HepG2 (cell line): ENCODE results near the gene PARD3. TPM values are rescaled to one million over a fixed set of nuclear protein-coding genes. Genes with fewer than 3 reads are reported as not detected.

Source experiments
- ATAC-seq: fragments of 200-7000 bp; cut with Tn5 transposase; 3 replicates; pipeline ENCODE4 v1.9.1; 2020; ENCODE audit warnings: mild to moderate bottlenecking, moderate library complexity
- BruUV-seq: library from RNA; stranded (reverse); fragments of 400-500 nt; replicated peaks from 2 replicates; lab custom pipeline; 2021; lab: Mats Ljungman, UMichigan
- CTCF ChIA-PET: fragments of 300-600 bp; formaldehyde crosslinking; extraction: SDS; loops from one replicate; lab custom pipeline; 2021; ENCODE audit warnings: low total read pairs, inconsistent platforms, low intra/inter-chr PET ratio; lab: Yijun Ruan, JAX
- POLR2A ChIA-PET: fragments of 350-600 bp; sonication (Branson Sonifier 250); formaldehyde crosslinking; loops from one replicate; lab custom pipeline; 2020; ENCODE audit warnings: antibody characterized with exemption, inconsistent platforms; lab: Yijun Ruan, JAX
- DNase-seq: peaks from one replicate; pipeline ENCODE4 v3.0.0-alpha.2; 2015; ENCODE audit warnings: low spot score
- FAIRE-seq: peaks from 3 replicates; lab custom pipeline; 2011; peaks lifted over from hg19 to GRCh38; lab: Jason Lieb, UNC
- H2AFZ ChIP-seq: one replicate; pipeline ENCODE4 v1.6.1; 2011; ENCODE audit warnings: low read length, inconsistent platforms
- H3K27ac ChIP-seq: fragments of 300-600 bp; 3 replicates; pipeline ENCODE4 v1.8.0; 2011; ENCODE audit warnings: mixed run types, mild to moderate bottlenecking, mixed read lengths, low read length, inconsistent platforms; ENCODE audit not compliant: insufficient read depth; ENCODE audit errors: extremely low read length
- H3K27me3 ChIP-seq, 2 experiments: fragments of 200-600 bp in 1 of 2; 2 replicates in 1 of 2; 3 replicates in 1 of 2; pipeline versions ENCODE4 v1.6.0 to v1.8.0; 2011; ENCODE audit warnings: low read length in 2 of 2, mild to moderate bottlenecking in 2 of 2, moderate library complexity in 2 of 2, inconsistent platforms in 1 of 2; ENCODE audit not compliant: insufficient read depth in 2 of 2, control insufficient read depth in 1 of 2
- H3K36me3 ChIP-seq, 2 experiments: fragments of 200-600 bp in 1 of 2; replicated peaks in 1 of 2; 2 replicates in 1 of 2; 3 replicates in 1 of 2; pipeline versions ENCODE4 v1.5.1 to v1.8.0; 2011; ENCODE audit warnings: low read length in 2 of 2, inconsistent platforms in 1 of 2; ENCODE audit not compliant: insufficient read depth in 2 of 2, control insufficient read depth in 1 of 2
- H3K4me1 ChIP-seq: 2 replicates; pipeline ENCODE4 v1.5.1; 2012; ENCODE audit warnings: low read length, inconsistent platforms; ENCODE audit not compliant: insufficient read depth
- H3K4me2 ChIP-seq: 2 replicates; pipeline ENCODE4 v1.6.0; 2011; ENCODE audit warnings: low read depth, low read length, inconsistent platforms
- H3K4me3 ChIP-seq, 3 experiments: fragments of 200-600 bp in 1 of 3; sonication (generic), shearing (Covaris generic) in 1 of 3; replicated peaks in 1 of 3; 2 replicates each; pipeline ENCODE4 v1.5.1; 2011 to 2016; ENCODE audit warnings: low read length in 3 of 3, inconsistent platforms in 2 of 3, low read depth in 2 of 3, mild to moderate bottlenecking in 2 of 3, control low read depth in 1 of 3, mixed read lengths in 1 of 3; ENCODE audit not compliant: insufficient read depth in 1 of 3
- H3K79me2 ChIP-seq: one replicate; pipeline ENCODE4 v1.6.1; 2011; ENCODE audit warnings: low read length, inconsistent platforms; ENCODE audit not compliant: insufficient read depth
- H3K9ac ChIP-seq: 2 replicates; pipeline ENCODE4 v1.6.0; 2011; ENCODE audit warnings: mild to moderate bottlenecking, low read depth, low read length, inconsistent platforms; ENCODE audit not compliant: insufficient read depth
- H3K9me3 ChIP-seq: 2 replicates; pipeline ENCODE4 v1.5.1; 2012; ENCODE audit warnings: mild to moderate bottlenecking, low read length
- H4K20me1 ChIP-seq: 2 replicates; pipeline ENCODE4 v1.6.0; 2011; ENCODE audit warnings: inconsistent platforms, mild to moderate bottlenecking, low read length, moderate library complexity; ENCODE audit not compliant: insufficient read depth
- ARNTL ChIP-seq: sonication (generic); formaldehyde crosslinking; IDR thresholded peaks from 2 replicates; pipeline ENCODE4 v1.4.0; 2020; ENCODE audit warnings: mild to moderate bottlenecking, missing genetic modification reagents
- ATF6 ChIP-seq: sonication (generic); formaldehyde crosslinking; conservative IDR thresholded peaks from 2 replicates; pipeline ENCODE4 v1.4.0; 2020; ENCODE audit warnings: missing genetic modification reagents
- HMG20B ChIP-seq: conservative IDR thresholded peaks from 2 replicates; pipeline ENCODE4 v1.6.1; 2016; ENCODE audit warnings: missing genetic modification reagents, missing compliant biosample characterization
- HOXA7 ChIP-seq: sonication (generic); formaldehyde crosslinking; IDR thresholded peaks from 2 replicates; pipeline ENCODE4 v1.8.1; 2022; ENCODE audit warnings: mild to moderate bottlenecking, missing genetic modification reagents, moderate library complexity
- NFE2 ChIP-seq: sonication (generic); formaldehyde crosslinking; IDR thresholded peaks from 2 replicates; pipeline ENCODE4 v1.4.0; 2020; ENCODE audit warnings: missing genetic modification reagents
- NR2F1 ChIP-seq, 2 experiments: fragments of 450-650 bp in 1 of 2; formaldehyde crosslinking in 1 of 2; IDR thresholded peaks; 2 replicates each; pipeline versions ENCODE4 v1.5.0 to v1.6.1; 2016 to 2020; ENCODE audit warnings: mild to moderate bottlenecking in 1 of 2, missing compliant biosample characterization in 1 of 2, missing genetic modification reagents in 1 of 2, moderate library complexity in 1 of 2
- PATZ1 ChIP-seq: sonication (generic); formaldehyde crosslinking; IDR thresholded peaks from 2 replicates; pipeline ENCODE4 v1.4.0; 2020; ENCODE audit warnings: missing genetic modification reagents
- SP1 ChIP-seq, 2 experiments: fragments of 450-650 bp in 1 of 2; sonication (generic) in 1 of 2; formaldehyde crosslinking in 1 of 2; IDR thresholded peaks; 2 replicates each; pipeline versions ENCODE4 v1.4.0 to v1.6.1; 2016 to 2020; ENCODE audit warnings: missing genetic modification reagents in 1 of 2
- SP2 ChIP-seq: sonication (generic); formaldehyde crosslinking; IDR thresholded peaks from 2 replicates; pipeline ENCODE4 v1.5.1; 2020; ENCODE audit warnings: mild to moderate bottlenecking, missing genetic modification reagents
- SP5 ChIP-seq: IDR thresholded peaks from 2 replicates; pipeline ENCODE4 v1.6.1; 2016; ENCODE audit warnings: low read depth, borderline replicate concordance
- ZBTB21 ChIP-seq: sonication (generic); formaldehyde crosslinking; IDR thresholded peaks from 2 replicates; pipeline ENCODE4 v1.4.0; 2020; ENCODE audit warnings: missing genetic modification reagents
- ZNF446 ChIP-seq: sonication (generic); formaldehyde crosslinking; IDR thresholded peaks from 2 replicates; pipeline ENCODE4 v1.5.0; 2020; ENCODE audit warnings: mild to moderate bottlenecking, missing genetic modification reagents
- ZNF460 ChIP-seq: sonication (generic); formaldehyde crosslinking; IDR thresholded peaks from 2 replicates; pipeline ENCODE4 v1.5.1; 2020; ENCODE audit warnings: missing genetic modification reagents, mild to moderate bottlenecking, borderline replicate concordance
- ZNF563 ChIP-seq: sonication (generic); formaldehyde crosslinking; IDR thresholded peaks from 2 replicates; pipeline ENCODE4 v1.8.0; 2022; ENCODE audit warnings: mild to moderate bottlenecking, moderate library complexity, missing genetic modification reagents
- ZNF737 ChIP-seq: sonication (generic); formaldehyde crosslinking; IDR thresholded peaks from 2 replicates; pipeline ENCODE4 v1.5.0; 2020; ENCODE audit warnings: missing genetic modification reagents, mild to moderate bottlenecking, borderline replicate concordance
- ZNF782 ChIP-seq: sonication (generic); formaldehyde crosslinking; IDR thresholded peaks from 2 replicates; pipeline ENCODE4 v1.4.0; 2020; ENCODE audit warnings: missing genetic modification reagents, mild to moderate bottlenecking, borderline replicate concordance
- ZNF790 ChIP-seq: sonication (generic); formaldehyde crosslinking; IDR thresholded peaks from 2 replicates; pipeline ENCODE4 v1.8.0; 2022; ENCODE audit warnings: missing genetic modification reagents, mild to moderate bottlenecking, borderline replicate concordance
- ZNF816 ChIP-seq: sonication (generic); formaldehyde crosslinking; IDR thresholded peaks from 2 replicates; pipeline ENCODE4 v1.8.0; 2022; ENCODE audit warnings: missing genetic modification reagents, mild to moderate bottlenecking, borderline replicate concordance
- WGBS: methylation state at CpG from one replicate; pipeline ENCODE4 v1.1.6; 2017; ENCODE audit warnings: low lambda C conversion rate; 5-methylcytosine and 5-hydroxymethylcytosine counted together
- in situ Hi-C: cut with HindIII; loops from 2 replicates; pipeline ENCODE4 v1.10.0; 2017; ENCODE audit warnings: low pct_unique_long_range_greater_than_20kb; ENCODE audit not compliant: extremely low pct_ligation_motif_present
- intact Hi-C: fragments of 100-400 bp; cut with micrococcal nuclease; formaldehyde crosslinking; loops from one replicate; pipeline ENCODE4 v1.10.0; 2022; ENCODE audit not compliant: unreplicated experiment
- polyA plus RNA-seq, 8 experiments: library from polyadenylated mRNA; depleted of rRNA in 3 of 8; stranded (reverse) in 7 of 8; unstranded in 1 of 8; fragments of >200 nt; fragmentation: Illumina TruSeq in 4 of 8; extraction: Trizol in 4 of 8; gene quantifications; 2 replicates each; pipeline versions ENCODE4 v1.2.1 to v1.2.3, GENCODE V29; 2011 to 2016; ENCODE audit warnings: low read depth in 4 of 8, missing spikeins in 1 of 8, mixed read lengths in 1 of 8; ENCODE audit not compliant: insufficient read depth in 1 of 8
- total RNA-seq, 5 experiments: library from RNA; depleted of rRNA; stranded (reverse); fragments of >200 nt; fragmentation: Illumina TruSeq; extraction: Trizol; gene quantifications; 2 replicates each; pipeline ENCODE4 v1.2.3, GENCODE V29; 2016; ENCODE audit warnings: low read depth in 1 of 5
- TF ChIP-seq, protein P1 (sequence below): sonication (generic); formaldehyde crosslinking; IDR thresholded peaks from 2 replicates; pipeline ENCODE4 v1.8.0; 2022; ENCODE audit warnings: low read depth, missing genetic modification reagents

PARD3 gene
- total and polyA plus RNA-seq, 2 of the 13 experiments (the other 11 are each of a cell fraction or from before 2014, with no cell fraction given), result 40.9 to 60.0 TPM

DNA sequence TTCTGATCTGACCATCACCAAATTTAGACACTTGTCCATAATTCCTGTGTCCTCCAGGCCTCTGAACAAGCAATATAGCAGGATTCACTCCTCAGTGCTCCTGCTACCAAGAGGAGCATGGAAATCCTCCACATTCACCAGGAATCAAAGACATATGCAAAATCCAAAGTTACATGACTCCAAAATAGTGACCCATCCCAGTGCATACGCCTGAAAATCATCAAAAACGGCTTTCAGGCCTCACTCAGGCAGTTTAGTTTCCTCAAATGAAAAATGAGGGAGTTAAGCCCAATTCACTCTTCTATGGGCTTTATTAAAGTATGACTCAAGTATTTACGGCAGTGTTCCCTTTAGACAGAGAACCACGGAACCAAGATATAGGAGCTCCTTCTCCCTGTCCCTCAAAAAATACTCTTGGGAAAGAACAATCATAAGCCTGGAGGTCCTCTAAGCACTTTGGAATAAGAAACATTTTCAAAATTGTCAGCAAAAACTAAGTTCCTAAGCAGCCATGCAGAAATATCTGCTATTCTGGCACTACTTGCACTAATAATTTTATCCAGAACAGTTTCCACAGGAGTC lies 240.7 kb downstream of the PARD3 start:
- Histone ChIP-seq H3K4me3 (no peak overlapping the region), H3K27me3 (no peaks in the 10 kb centered on the region), H2AFZ (no peak overlapping the region), H3K9ac (no peak overlapping the region), H3K9me3 (no peaks in the 10 kb centered on the region), H3K4me1 (no peaks in the 10 kb centered on the region), H3K4me2 (no peak overlapping the region), H3K36me3 (no peaks in the 10 kb centered on the region; a peak in 1 of 5 replicates), H4K20me1 (no peaks in the 10 kb centered on the region), H3K27ac (no peak overlapping the region), H3K79me2 (peaks cover 5% of the 10 kb centered on the region)
- WGBS, result 94% methylated on average over 4 of the region's 4 CpGs
- no peak for ATAC-seq
- TF ChIP-seq ZNF790 (CRISPR knock-in tag) (no peak), ZNF460 (CRISPR knock-in tag) (no peak), NFE2 (CRISPR knock-in tag) (no peak), ZNF816 (CRISPR knock-in tag) (no peak), ZNF782 (no peak), ZNF563 (CRISPR knock-in tag) (no peak), ZNF446 (CRISPR knock-in tag) (no peak), SP5 (CRISPR knock-in tag) (no peak), HOXA7 (no peak), HMG20B (CRISPR knock-in tag) (no peak), SP2 (no peak), PATZ1 (CRISPR knock-in tag) (no peak), ATF6 (CRISPR knock-in tag) (no peak), SP1 (IDR thresholded peaks at IDR 0.05) (no peak), SP1 (CRISPR knock-in tag; IDR thresholded peaks at IDR 0.05) (no peak), ZNF737 (CRISPR knock-in tag) (no peak), ZBTB21 (CRISPR knock-in tag) (no peak), NR2F1 (CRISPR knock-in tag; IDR thresholded peaks at IDR 0.05) (no peak), ARNTL (CRISPR knock-in tag) (no peak)
- TF ChIP-seq, protein P1, sequence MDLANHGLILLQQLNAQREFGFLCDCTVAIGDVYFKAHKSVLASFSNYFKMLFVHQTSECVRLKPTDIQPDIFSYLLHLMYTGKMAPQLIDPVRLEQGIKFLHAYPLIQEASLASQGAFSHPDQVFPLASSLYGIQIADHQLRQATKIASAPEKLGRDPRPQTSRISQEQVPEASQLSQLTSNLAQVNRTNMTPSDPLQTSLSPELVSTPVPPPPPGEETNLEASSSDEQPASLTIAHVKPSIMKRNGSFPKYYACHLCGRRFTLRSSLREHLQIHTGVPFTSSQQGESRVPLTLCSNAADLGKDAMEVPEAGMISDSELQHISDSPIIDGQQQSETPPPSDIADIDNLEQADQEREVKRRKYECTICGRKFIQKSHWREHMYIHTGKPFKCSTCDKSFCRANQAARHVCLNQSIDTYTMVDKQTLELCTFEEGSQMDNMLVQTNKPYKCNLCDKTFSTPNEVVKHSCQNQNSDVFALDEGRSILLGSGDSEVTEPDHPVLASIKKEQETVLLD (CRISPR knock-in tag), result no peak
- ChIA-PET CTCF (no interaction called here), POLR2A (no interaction called here)
- FAIRE-seq, result no peak
- in situ Hi-C loops (no loop called here), intact Hi-C loops (no loop called here)
- BruUV-seq, result no TSS peak
- no peak for DNase-seq
